Heart left ventricle (tissue), 16 donors: ENCODE measurements around the gene C2CD2. TPM values are rescaled to one million over a fixed set of nuclear protein-coding genes. Genes with fewer than 3 reads are reported as not detected.

Experiments used
- ATAC-seq, 4 donors: fragments of 200-7000 bp; cut with Tn5 transposase; one replicate each; pipeline ENCODE4 v1.9.1; 2020 to 2022; ENCODE audit warnings: moderate library complexity in 4 of 4, mild to moderate bottlenecking in 3 of 4, moderate number of reproducible peaks in 1 of 4
- DNase-seq, 5 donors: peaks; one replicate each; pipeline ENCODE4 v3.0.0-alpha.2; 2020
- H3K27ac ChIP-seq, 12 donors: fragments of 200-600 bp; sonication (generic) in 4 of 12; one replicate each; pipeline versions ENCODE4 v1.5.0 to v1.8.0; 2016 to 2022; ENCODE audit warnings: mild to moderate bottlenecking in 2 of 12
- H3K27me3 ChIP-seq, 9 donors: fragments of 200-600 bp; sonication (generic) in 2 of 9; one replicate each; pipeline versions ENCODE4 v1.5.1 to v1.8.0; 2016 to 2022; ENCODE audit warnings: mild to moderate bottlenecking in 3 of 9
- H3K36me3 ChIP-seq, 9 donors: fragments of 200-600 bp; sonication (generic) in 2 of 9; one replicate each; pipeline versions ENCODE4 v1.5.0 to v1.8.0; 2018 to 2022; ENCODE audit warnings: mild to moderate bottlenecking in 2 of 9
- H3K4me1 ChIP-seq, 12 donors: fragments of 200-600 bp; sonication (generic) in 4 of 12; one replicate each; pipeline versions ENCODE4 v1.5.0 to v1.8.0; 2016 to 2022; ENCODE audit warnings: mild to moderate bottlenecking in 3 of 12
- H3K4me3 ChIP-seq, 12 donors: fragments of 200-600 bp; sonication (generic) in 4 of 12; one replicate each; pipeline versions ENCODE4 v1.5.0 to v1.8.0; 2017 to 2022; ENCODE audit warnings: mild to moderate bottlenecking in 9 of 12, moderate library complexity in 4 of 12
- H3K9me3 ChIP-seq, 12 donors: fragments of 200-600 bp; sonication (generic) in 4 of 12; one replicate each; pipeline versions ENCODE4 v1.5.0 to v1.8.0; 2016 to 2022; ENCODE audit warnings: mild to moderate bottlenecking in 1 of 12
- POLR2A ChIP-seq, 2 donors: fragments of 450-650 bp; IDR thresholded peaks; one replicate each; pipeline ENCODE4 v1.6.1; 2017; ENCODE audit warnings: antibody characterized with exemption in 2 of 2, mild to moderate bottlenecking in 2 of 2, moderate library complexity in 2 of 2
- WGBS, 4 donors: extraction: QIAGEN DNeasy Blood & Tissue Kit in 2 of 4; methylation state at CpG; one replicate each; pipeline versions ENCODE4 v1.1.5 to v1.1.7; 2013 to 2018; 5-methylcytosine and 5-hydroxymethylcytosine counted together
- intact Hi-C, 10 donors: fragments of 100-400 bp; cut with DNase I; formaldehyde crosslinking; loops; one replicate each; pipeline versions ENCODE4 v1.11.1 to v1.14.2; 2022
- polyA plus RNA-seq, 2 donors: library from polyadenylated mRNA; stranded (reverse); fragments of 200-250 nt; gene quantifications; one replicate each; pipeline ENCODE4 v1.2.3, GENCODE V29; 2013
- total RNA-seq, 9 donors: library from RNA; depleted of rRNA in 2 of 9; stranded (reverse); fragments of >200 nt in 2 of 9; fragmentation: NEBNext Ultra II Directional in 3 of 9; extraction: Animal tissue kit (Norgen Biotek cat#: 25700) in 3 of 9; gene quantifications; one replicate each; pipeline versions ENCODE4 v1.1.0 to v1.2.4, GENCODE V29; 2016 to 2023
- TF ChIP-seq, protein P1 (sequence below), 12 donors: fragments of 200-600 bp; sonication (generic) in 4 of 12; IDR thresholded peaks; one replicate each; pipeline versions ENCODE4 v1.5.0 to v1.8.0; 2018 to 2022; ENCODE audit warnings: antibody characterized with exemption in 12 of 12, mild to moderate bottlenecking in 5 of 12
- donor health status: ischemic (EF 13 %, LVEDD 7.1; RV severe dilation, severe dysfunction).
- donor health status: healthy with polysubstance abuse.
- donor health status: DM: no; HTN: yes; CAD: no.
- donor health status: DM: no; HTN: no; CAD: no.
- donor health status: ischemic (EF 25% LVEDD 6.9; RV normal size, moderate dysfunction).
- donor health status: ischemic (EF 25% LVEDD 5.7; RV mildly dilated, moderate dysfunction).
- donor health status: healthy.
- donor health status: DM: yes; HTN: yes; CAD: no.
- donor health status: ischemic (EF 35%, LVEDD 5.7; RV mildly dilated, moderate dysfunction).
- donor health status: nonischemic (EF 11% LVEDD 7.7; RV severe dilation, severe dysfunction).
- donor health status: DM: yes; HTN: yes; CAD: no.
- donor health status: PGD.
- donor health status: ischemic (EF 29% LVEDD 5.4; RV normal size, mild dysfunction).
- donor health status: nonischemic (EF 23%, LVEDD 6.1; RV moderate dilation, normal function).

Gene C2CD2
- total and polyA plus RNA-seq, 11 donors = 3.8 to 13.9 (median 6.0) TPM

GRCh38 chr21:41876396-41876795, 77.4 kb downstream of the C2CD2 start:
- Histone ChIP-seq H3K27ac (no peak overlapping the region), H3K4me1 (peaks cover 0 to 20% (median 12%) of the 10 kb centered on the region in 12 donors), H3K9me3 (no peaks in the 10 kb centered on the region), H3K27me3 (no peaks in the 10 kb centered on the region), H3K36me3 (no peaks in the 10 kb centered on the region), H3K4me3 (no peak overlapping the region)
- ATAC-seq = no peak
- DNase-seq = no peak
- intact Hi-C loops = loop anchor here in 4 of 10 donors (5.0 to 10.0 kb wide), 3 partner anchors 46 to 128 kb away; no protein-coding TSS in a partner anchor
- 90 to 96% (median 93%) methylated on average over 8 of the region's 8 CpGs for WGBS, 4 donors
- TF ChIP-seq, protein P1, sequence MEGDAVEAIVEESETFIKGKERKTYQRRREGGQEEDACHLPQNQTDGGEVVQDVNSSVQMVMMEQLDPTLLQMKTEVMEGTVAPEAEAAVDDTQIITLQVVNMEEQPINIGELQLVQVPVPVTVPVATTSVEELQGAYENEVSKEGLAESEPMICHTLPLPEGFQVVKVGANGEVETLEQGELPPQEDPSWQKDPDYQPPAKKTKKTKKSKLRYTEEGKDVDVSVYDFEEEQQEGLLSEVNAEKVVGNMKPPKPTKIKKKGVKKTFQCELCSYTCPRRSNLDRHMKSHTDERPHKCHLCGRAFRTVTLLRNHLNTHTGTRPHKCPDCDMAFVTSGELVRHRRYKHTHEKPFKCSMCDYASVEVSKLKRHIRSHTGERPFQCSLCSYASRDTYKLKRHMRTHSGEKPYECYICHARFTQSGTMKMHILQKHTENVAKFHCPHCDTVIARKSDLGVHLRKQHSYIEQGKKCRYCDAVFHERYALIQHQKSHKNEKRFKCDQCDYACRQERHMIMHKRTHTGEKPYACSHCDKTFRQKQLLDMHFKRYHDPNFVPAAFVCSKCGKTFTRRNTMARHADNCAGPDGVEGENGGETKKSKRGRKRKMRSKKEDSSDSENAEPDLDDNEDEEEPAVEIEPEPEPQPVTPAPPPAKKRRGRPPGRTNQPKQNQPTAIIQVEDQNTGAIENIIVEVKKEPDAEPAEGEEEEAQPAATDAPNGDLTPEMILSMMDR (IDR thresholded peaks at IDR 0.05) = no peak
- TF ChIP-seq POLR2A (IDR thresholded peaks at IDR 0.05) = no peak

DNA sequence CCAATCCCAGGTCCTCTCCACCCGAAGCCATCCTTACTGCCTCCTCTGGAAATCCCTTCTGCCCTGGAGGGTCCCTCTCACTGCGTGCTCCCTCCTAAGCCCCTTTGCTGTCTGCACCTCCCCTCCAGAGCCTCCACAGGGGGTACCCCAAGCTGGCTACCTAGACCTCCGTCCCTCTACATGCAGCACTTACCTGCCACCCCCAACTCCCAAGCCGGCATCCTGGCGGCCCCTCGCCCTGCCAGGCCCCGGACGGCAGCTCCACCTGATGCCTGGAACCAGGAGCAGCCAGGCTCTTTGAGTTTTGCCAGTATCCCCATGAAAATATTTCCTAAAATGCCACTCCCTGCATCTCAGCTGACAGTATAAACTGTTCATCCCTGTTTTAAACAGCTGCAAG, 78.7 kb downstream of the C2CD2 start:
- no peaks in the 10 kb centered on the region for H3K9me3 ChIP-seq
- H3K27me3 ChIP-seq = no peaks in the 10 kb centered on the region
- ATAC-seq = no peak
- DNase-seq = no peak
- H3K4me1 ChIP-seq = peaks cover 0 to 20% (median 11%) of the 10 kb centered on the region in 12 donors
- H3K36me3 ChIP-seq = no peaks in the 10 kb centered on the region
- WGBS, 4 donors = 96 to 99% (median 98%) methylated on average over 8 of the region's 8 CpGs
- no peak overlapping the region for H3K27ac ChIP-seq
- TF ChIP-seq, protein P1 (IDR thresholded peaks at IDR 0.05) = no peak
- no peak for TF ChIP-seq POLR2A (IDR thresholded peaks at IDR 0.05)
- intact Hi-C loops = loop anchor here in 4 of 10 donors (5.0 to 10.0 kb wide), 3 partner anchors 47 to 130 kb away; no protein-coding TSS in a partner anchor
- H3K4me3 ChIP-seq = no peak overlapping the region

DNA sequence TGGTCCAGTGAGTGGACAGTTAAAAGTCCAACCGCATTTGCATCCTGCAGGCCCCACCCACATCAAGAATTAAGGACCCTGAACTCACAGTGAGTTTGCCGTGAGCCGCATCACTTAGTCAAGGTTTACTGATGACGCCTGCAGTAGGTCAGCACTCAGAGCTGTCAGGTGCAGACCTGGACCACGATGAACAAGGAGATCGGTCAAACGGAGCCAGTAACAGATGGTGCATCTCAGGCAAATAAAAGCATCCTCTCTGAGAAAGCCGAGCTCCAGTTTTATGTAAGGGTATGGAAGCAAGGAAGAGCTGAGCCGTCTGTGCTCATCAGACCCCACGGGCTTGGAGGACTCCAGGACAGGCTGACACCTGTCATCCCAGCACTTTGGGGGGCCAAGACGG, 79.2 kb downstream of the C2CD2 start:
- ATAC-seq (no peak), DNase-seq (no peak)
- WGBS, 4 donors = 87 to 92% (median 90%) methylated on average over 11 of the region's 11 CpGs
- H3K4me1 ChIP-seq = peaks cover 0 to 17% (median 9%) of the 10 kb centered on the region in 12 donors
- H3K4me3 ChIP-seq = no peak overlapping the region
- no peak overlapping the region for H3K27ac ChIP-seq
- intact Hi-C loops = loop anchor here in 4 of 10 donors (5.0 to 10.0 kb wide), 3 partner anchors 48 to 130 kb away; no protein-coding TSS in a partner anchor
- no peaks in the 10 kb centered on the region for H3K9me3 ChIP-seq
- H3K27me3 ChIP-seq = no peaks in the 10 kb centered on the region
- no peaks in the 10 kb centered on the region for H3K36me3 ChIP-seq
- TF ChIP-seq POLR2A (IDR thresholded peaks at IDR 0.05) = no peak
- TF ChIP-seq, protein P1 (IDR thresholded peaks at IDR 0.05) = no peak

DNA sequence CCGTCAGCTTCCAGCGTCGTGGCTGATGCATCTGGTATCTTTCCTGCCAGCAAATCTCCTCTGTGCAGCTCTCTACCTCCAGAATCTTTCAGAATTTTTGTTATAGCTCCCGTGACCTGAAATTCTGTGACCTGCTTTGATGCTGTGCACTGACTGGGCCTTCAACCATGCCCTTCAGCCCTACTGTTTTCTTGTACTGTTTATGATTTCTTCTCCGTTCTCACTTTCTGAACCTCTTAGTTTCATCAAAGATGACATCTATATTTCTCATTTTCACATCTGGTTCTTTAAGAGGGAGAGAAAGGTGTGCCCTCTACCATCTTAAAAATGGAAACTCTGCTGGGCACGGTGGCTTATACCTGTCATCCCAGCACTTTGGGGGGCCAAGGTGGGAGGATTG, 80.4 kb downstream of the C2CD2 start:
- Histone ChIP-seq H3K4me3 (no peak overlapping the region), H3K36me3 (no peaks in the 10 kb centered on the region), H3K4me1 (peaks cover 0 to 14% (median 8%) of the 10 kb centered on the region in 12 donors), H3K27me3 (no peaks in the 10 kb centered on the region), H3K27ac (no peak overlapping the region), H3K9me3 (no peaks in the 10 kb centered on the region)
- WGBS, 4 donors = 84 to 94% (median 85%) methylated on average over 6 of the region's 6 CpGs
- intact Hi-C loops = loop anchor here in 1 of 10 donors (10.0 kb wide), 1 partner anchor 131 kb away; no protein-coding TSS in a partner anchor
- DNase-seq = no peak
- TF ChIP-seq, protein P1 (IDR thresholded peaks at IDR 0.05) = no peak
- no peak for TF ChIP-seq POLR2A (IDR thresholded peaks at IDR 0.05)
- no peak for ATAC-seq
